ENCODE results near the gene MCTP1.

DNA sequence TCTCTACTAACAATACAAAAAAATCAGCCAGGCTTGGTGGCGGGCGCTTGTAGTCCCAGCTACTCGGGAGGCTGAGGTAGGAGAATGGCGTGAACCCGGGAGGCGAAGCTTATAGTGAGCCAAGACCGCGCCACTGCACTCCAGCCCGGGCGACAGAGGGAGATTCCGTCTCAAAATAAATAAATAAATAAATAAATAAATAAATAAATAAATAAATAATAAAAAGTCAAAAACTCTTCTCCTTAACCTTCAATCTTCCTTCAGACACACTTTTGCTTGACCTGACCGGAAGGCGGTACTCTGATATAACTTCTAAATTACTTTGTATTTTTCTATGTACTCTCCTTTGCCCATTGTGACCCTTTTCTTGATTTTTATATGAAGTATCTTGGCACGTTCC lies 364.3 kb downstream of the MCTP1 start:
- TF ChIP-seq, protein P1, sequence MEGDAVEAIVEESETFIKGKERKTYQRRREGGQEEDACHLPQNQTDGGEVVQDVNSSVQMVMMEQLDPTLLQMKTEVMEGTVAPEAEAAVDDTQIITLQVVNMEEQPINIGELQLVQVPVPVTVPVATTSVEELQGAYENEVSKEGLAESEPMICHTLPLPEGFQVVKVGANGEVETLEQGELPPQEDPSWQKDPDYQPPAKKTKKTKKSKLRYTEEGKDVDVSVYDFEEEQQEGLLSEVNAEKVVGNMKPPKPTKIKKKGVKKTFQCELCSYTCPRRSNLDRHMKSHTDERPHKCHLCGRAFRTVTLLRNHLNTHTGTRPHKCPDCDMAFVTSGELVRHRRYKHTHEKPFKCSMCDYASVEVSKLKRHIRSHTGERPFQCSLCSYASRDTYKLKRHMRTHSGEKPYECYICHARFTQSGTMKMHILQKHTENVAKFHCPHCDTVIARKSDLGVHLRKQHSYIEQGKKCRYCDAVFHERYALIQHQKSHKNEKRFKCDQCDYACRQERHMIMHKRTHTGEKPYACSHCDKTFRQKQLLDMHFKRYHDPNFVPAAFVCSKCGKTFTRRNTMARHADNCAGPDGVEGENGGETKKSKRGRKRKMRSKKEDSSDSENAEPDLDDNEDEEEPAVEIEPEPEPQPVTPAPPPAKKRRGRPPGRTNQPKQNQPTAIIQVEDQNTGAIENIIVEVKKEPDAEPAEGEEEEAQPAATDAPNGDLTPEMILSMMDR (IDR thresholded peaks at IDR 0.05), result no peak
- no peak for TF ChIP-seq POLR2A (IDR thresholded peaks at IDR 0.05)

All from vagina (tissue), 2 donors.